A549 treated with AZD9567 at 1 μM for 4 hours (cell line): ENCODE measurements around the gene NOSTRIN. TPM values are rescaled to one million over a fixed set of nuclear protein-coding genes. Genes with fewer than 3 reads are reported as not detected.

Experiments
- total RNA-seq: library from RNA; stranded (reverse); fragments of 200-300 nt; extraction: Qiagen RNA extraction; gene quantifications from 5 replicates; pipeline ENCODE4 v1.2.3, GENCODE V29; 2022; ENCODE audit not compliant: insufficient read depth

NOSTRIN gene
- 1.0 to 2.3 TPM (median 1.5 TPM) in 5 replicates for total RNA-seq

GRCh38 chr2:168801961-168802858 lies at the start of gene NOSTRIN:
Gene NOSTRIN (plus strand): TSS chr2:168802637. CDS start chr2:168802647, 10 bp downstream.

GRCh38 chr2:168890006-168890782 lies 87.8 kb downstream of the NOSTRIN start, which contains the start of gene SPC25:
Gene SPC25 (minus strand): TSS chr2:168890430. CDS start chr2:168889519, 911 bp downstream.

GRCh38 chr2:168901003-168901402 lies 98.6 kb downstream of the NOSTRIN start, which contains the start of gene G6PC2:
Gene G6PC2 (plus strand): TSS chr2:168901291. CDS start chr2:168901332, 41 bp downstream.

Other genes with a start within 250 kb of the NOSTRIN start
- 15.0 to 25.6 TPM (median 18.8 TPM) in 5 replicates for gene SPC25, start 87.8 kb downstream of the NOSTRIN start, total RNA-seq
- gene G6PC2, start 98.7 kb downstream of the NOSTRIN start, total RNA-seq, result not detected in 5 replicates
- 0.01 to 0.02 TPM in 2 of 5 replicates, not detected in the others for gene ABCB11, start 228.7 kb downstream of the NOSTRIN start, total RNA-seq